Renal cortical epithelial cell (primary cell): Measurements from ENCODE around the gene GRID2IP. TPM values are rescaled to one million over a fixed set of nuclear protein-coding genes. Genes with fewer than 3 reads are reported as not detected.

Source experiments
- DNase-seq: peaks from one replicate; pipeline ENCODE4 v3.0.0-alpha.2; 2011; ENCODE audit warnings: low read depth
- total RNA-seq: library from RNA; depleted of rRNA; stranded (reverse); fragments of >200 nt; gene quantifications from 2 replicates; pipeline ENCODE4 v1.2.3, GENCODE V29; 2014

GRID2IP gene
- total RNA-seq, 1 donor from 2014 or later: under 0.01 TPM

- peak; percentile 83 for DNase-seq
Observed at GRCh38 chr7:6447581-6448199, 103.6 kb downstream of the GRID2IP start, which contains the start of gene DAGLB. Gene DAGLB (minus strand): TSS chr7:6447954. CDS start chr7:6447842, 112 bp downstream.

Other genes with a start within 250 kb of the GRID2IP start
- gene FAM220A, start 202.5 kb downstream of the GRID2IP start, total RNA-seq: 18.2 and 24.0 TPM in 2 replicates
- 82.7 and 121 TPM in 2 replicates for gene RAC1, start 176.9 kb downstream of the GRID2IP start, total RNA-seq
- gene DAGLB, start 103.5 kb downstream of the GRID2IP start, total RNA-seq: 15.6 and 36.7 TPM in 2 replicates
- gene KDELR2, start 67.3 kb downstream of the GRID2IP start, total RNA-seq: 170 and 214 TPM in 2 replicates
- 40.3 and 58.8 TPM in 2 replicates for gene ZDHHC4, start 26.0 kb upstream of the GRID2IP start, total RNA-seq
- 8.2 and 11.5 TPM in 2 replicates for gene INTS15, start 38.6 kb upstream of the GRID2IP start, total RNA-seq
- 1.7 and 9.1 TPM in 2 replicates for gene ZNF853, start 64.1 kb upstream of the GRID2IP start, total RNA-seq
- 12.2 and 30.6 TPM in 2 replicates for gene ZNF316, start 85.9 kb upstream of the GRID2IP start, total RNA-seq
- gene ZNF12, start 155.5 kb upstream of the GRID2IP start, total RNA-seq: 15.8 and 32.3 TPM in 2 replicates
- 0.20 and 0.35 TPM in 2 replicates for gene RSPH10B2, start 202.6 kb upstream of the GRID2IP start, total RNA-seq